Mucosa of descending colon (tissue), 3 donors: ENCODE results near the gene OR52E8. TPM values are rescaled to one million over a fixed set of nuclear protein-coding genes. Genes with fewer than 3 reads are reported as not detected.

Experiments
- ATAC-seq: fragments of 200-7000 bp; cut with Tn5 transposase; one replicate; pipeline ENCODE4 v1.9.1; 2020; ENCODE audit warnings: mild to moderate bottlenecking, moderate library complexity
- DNase-seq, 3 donors: peaks; one replicate each; pipeline ENCODE4 v3.0.0-alpha.2; 2020
- H3K36me3 ChIP-seq: fragments of 200-600 bp; one replicate; pipeline ENCODE4 v1.8.0; 2021; ENCODE audit warnings: low read depth, mild to moderate bottlenecking
- H3K4me1 ChIP-seq: fragments of 200-600 bp; one replicate; pipeline ENCODE4 v1.8.0; 2021; ENCODE audit warnings: low read depth, mild to moderate bottlenecking
- H3K4me3 ChIP-seq: fragments of 200-600 bp; one replicate; pipeline ENCODE4 v1.8.0; 2021; ENCODE audit warnings: mild to moderate bottlenecking
- H3K9me3 ChIP-seq: fragments of 200-600 bp; one replicate; pipeline ENCODE4 v1.8.0; 2021; ENCODE audit warnings: mild to moderate bottlenecking
- intact Hi-C, 2 donors: fragments of 100-400 bp; cut with DNase I in 1 of 2; cut with micrococcal nuclease in 1 of 2; formaldehyde crosslinking; loops; one replicate each; pipeline versions ENCODE4 v1.11.0 to v1.11.1; 2022; cut with DNase I, micrococcal nuclease
- total RNA-seq, 3 donors: library from RNA; stranded (reverse); fragmentation: NEBNext Ultra II Directional in 2 of 3; extraction: Animal tissue kit (Norgen Biotek cat#: 25700) in 2 of 3; gene quantifications; one replicate each; pipeline versions ENCODE4 v1.2.1 to v1.2.4, GENCODE V29; 2021 to 2023
- TF ChIP-seq, protein P1 (sequence below): fragments of 200-600 bp; IDR thresholded peaks from one replicate; pipeline ENCODE4 v1.8.0; 2022; ENCODE audit warnings: antibody characterized with exemption, mild to moderate bottlenecking
- donor health status: DM: no; HTN: no; CAD: no; lungs with moderate emphysema.
- donor health status: DM: no; HTN: no; CAD: no.
- donor health status: DM: no; HTN: yes; CAD: no.

OR52E8 gene
- total RNA-seq, 3 donors from 2014 or later: not detected

DNA sequence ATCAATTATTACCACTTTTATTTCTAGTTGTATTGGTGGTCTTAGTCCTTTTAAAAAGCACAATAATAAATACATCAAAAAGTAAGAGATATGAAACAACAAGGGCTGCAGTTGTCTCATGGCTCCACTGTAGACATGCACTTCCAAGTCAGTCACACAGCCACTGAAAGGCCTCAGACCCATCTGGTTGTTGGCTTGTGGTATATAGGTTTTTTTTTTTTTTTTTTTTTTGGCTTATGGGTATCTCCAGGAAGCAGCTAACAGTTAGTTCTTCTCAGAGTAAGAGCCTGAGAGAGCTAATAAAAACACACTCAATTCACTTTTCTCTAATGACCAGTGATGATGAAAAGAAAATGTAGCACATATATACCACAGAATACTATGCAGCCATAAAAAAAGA, 9.8 kb downstream of the OR52E8 start:
- intact Hi-C loops: no loop called here
- Histone ChIP-seq H3K4me1 (no peaks in the 10 kb centered on the region), H3K9me3 (no peaks in the 10 kb centered on the region), H3K36me3 (no peaks in the 10 kb centered on the region), H3K4me3 (no peak overlapping the region)
- ATAC-seq: no peak
- DNase-seq: no peak
- TF ChIP-seq, protein P1, sequence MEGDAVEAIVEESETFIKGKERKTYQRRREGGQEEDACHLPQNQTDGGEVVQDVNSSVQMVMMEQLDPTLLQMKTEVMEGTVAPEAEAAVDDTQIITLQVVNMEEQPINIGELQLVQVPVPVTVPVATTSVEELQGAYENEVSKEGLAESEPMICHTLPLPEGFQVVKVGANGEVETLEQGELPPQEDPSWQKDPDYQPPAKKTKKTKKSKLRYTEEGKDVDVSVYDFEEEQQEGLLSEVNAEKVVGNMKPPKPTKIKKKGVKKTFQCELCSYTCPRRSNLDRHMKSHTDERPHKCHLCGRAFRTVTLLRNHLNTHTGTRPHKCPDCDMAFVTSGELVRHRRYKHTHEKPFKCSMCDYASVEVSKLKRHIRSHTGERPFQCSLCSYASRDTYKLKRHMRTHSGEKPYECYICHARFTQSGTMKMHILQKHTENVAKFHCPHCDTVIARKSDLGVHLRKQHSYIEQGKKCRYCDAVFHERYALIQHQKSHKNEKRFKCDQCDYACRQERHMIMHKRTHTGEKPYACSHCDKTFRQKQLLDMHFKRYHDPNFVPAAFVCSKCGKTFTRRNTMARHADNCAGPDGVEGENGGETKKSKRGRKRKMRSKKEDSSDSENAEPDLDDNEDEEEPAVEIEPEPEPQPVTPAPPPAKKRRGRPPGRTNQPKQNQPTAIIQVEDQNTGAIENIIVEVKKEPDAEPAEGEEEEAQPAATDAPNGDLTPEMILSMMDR: no peak

DNA sequence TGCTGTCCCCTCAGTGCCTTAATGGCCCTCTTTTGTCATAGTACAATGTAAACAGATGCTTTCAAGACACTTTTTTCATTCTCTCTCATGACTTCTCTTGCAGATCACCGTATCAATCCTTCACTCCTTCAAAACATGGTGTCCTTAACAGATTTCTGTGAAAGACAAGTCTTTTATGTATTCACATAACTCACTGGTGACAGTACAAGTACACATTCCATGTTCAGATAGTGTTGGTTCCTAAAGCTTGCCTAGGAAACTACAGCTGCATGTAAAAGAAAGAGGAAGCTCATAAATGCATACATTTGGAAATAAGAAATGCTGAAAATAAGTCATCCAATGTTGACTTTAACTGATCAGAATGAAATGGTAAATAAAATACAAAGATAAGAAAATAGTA, 10.8 kb downstream of the OR52E8 start:
- no peaks in the 10 kb centered on the region for H3K9me3 ChIP-seq
- DNase-seq: no peak
- TF ChIP-seq, protein P1: no peak
- H3K4me3 ChIP-seq: no peak overlapping the region
- intact Hi-C loops: no loop called here
- H3K4me1 ChIP-seq: no peaks in the 10 kb centered on the region
- no peaks in the 10 kb centered on the region for H3K36me3 ChIP-seq
- no peak for ATAC-seq

DNA sequence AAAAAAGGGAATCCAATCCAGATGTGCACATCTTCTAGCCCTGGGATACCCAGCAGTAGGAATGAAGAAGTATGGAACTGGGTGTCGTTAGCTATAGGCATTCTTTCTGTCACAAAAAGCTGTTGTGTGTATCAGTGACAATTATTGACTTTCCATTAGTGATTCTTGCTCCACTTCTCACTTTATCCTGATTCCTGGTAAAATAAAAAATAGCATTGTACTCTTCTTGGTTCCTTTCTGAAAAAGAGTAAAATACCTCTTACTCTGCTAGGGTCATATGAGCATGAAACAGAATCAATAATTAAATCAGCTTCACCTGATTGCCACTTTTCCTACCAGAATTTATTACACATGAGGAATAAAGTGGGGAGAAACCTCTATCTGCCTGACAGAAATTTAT, 15.7 kb downstream of the OR52E8 start, which contains the start of gene OR52E6:
TSS of gene OR52E6 (minus strand) at position 101 of the 400 bp plus-strand sequence. CDS start at position 101, 0 bp downstream.
- TF ChIP-seq, protein P1: no peak
- ATAC-seq: no peak
- no peaks in the 10 kb centered on the region for H3K9me3 ChIP-seq
- no peak within 1 kb of the TSS for H3K4me3 ChIP-seq
- no peak for DNase-seq
- H3K36me3 ChIP-seq: no peaks in the 10 kb centered on the region
- intact Hi-C loops: no loop called here
- H3K4me1 ChIP-seq: no peaks in the 10 kb centered on the region

DNA sequence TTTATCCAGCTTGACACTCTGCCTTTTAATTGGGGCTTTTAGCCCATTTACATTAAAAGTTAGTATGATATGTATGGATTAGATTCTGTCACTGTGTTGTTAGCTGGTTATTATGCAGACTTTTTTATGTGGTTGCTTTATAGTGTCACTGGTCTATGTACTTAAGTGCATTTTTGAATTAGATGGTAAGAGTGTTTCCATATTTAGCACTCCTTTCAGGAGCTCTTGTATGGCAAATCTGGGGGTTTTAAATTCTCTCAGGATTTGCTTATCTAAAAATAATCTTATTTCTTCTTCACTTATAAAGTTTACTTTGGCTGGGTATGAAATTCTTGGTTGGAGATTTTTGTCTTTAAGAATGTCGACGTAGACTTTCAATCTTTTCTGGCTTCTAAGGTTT, 19.8 kb downstream of the OR52E8 start:
- no peaks in the 10 kb centered on the region for H3K36me3 ChIP-seq
- ATAC-seq (no peak), DNase-seq (no peak)
- no peaks in the 10 kb centered on the region for H3K4me1 ChIP-seq
- no peak overlapping the region for H3K4me3 ChIP-seq
- H3K9me3 ChIP-seq: no peaks in the 10 kb centered on the region
- intact Hi-C loops: no loop called here
- TF ChIP-seq, protein P1: no peak

DNA sequence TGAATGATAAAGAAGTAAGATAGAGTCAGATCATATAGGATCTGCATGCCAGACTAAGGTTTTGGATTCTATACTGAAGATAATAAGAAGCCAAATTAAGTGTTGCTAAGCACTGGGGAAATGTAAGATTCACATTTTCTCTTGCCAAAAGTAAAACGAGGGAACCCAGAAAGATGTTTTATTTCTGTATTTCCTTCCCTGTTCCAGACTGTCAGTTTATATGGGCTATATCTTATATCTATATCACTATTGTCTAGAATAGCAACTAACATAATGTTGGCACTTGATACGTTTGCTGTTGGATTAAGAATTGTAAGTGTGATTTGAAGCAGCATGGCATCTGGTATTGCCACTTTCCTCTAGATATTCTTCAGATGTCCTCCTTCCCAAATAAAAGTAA, 24.0 kb downstream of the OR52E8 start:
- TF ChIP-seq, protein P1: no peak
- ATAC-seq (no peak), DNase-seq (no peak)
- Histone ChIP-seq H3K4me1 (no peaks in the 10 kb centered on the region), H3K4me3 (no peak overlapping the region), H3K36me3 (no peaks in the 10 kb centered on the region), H3K9me3 (no peaks in the 10 kb centered on the region)
- intact Hi-C loops: no loop called here

DNA sequence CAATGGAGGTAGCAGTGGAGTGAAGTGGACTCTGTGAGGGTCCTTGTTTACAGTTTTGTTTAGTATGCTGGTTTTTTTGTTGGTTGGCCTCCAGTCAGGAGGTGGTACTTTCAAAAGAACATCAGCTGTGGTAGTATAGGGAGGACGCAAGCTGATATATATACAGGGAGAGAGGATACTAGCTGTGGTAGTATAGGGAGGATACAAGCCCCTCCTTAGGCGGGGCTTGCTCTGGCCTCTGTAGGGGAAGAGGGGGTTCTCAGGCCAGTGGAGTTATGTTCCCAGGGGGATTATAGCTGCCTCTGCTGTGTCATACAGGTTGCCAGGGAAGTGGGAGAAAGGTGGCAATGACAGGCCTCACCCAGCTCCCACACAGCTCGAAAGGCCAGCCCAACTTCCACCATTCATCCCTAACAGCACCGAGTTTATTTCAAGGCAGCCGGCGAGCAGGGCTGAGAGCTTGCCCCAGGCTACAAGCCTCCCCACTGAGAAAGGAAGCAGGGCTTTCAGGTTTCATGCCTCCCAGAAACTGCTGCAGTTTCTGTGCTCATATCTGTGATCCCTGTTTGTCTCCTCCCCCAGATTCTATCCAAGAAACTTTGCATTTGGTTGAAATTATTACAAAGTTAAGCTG, 26.2 kb downstream of the OR52E8 start:
- no peaks in the 10 kb centered on the region for H3K4me1 ChIP-seq
- H3K36me3 ChIP-seq: no peaks in the 10 kb centered on the region
- TF ChIP-seq, protein P1: no peak
- intact Hi-C loops: no loop called here
- no peak overlapping the region for H3K4me3 ChIP-seq
- ATAC-seq: no peak
- no peak for DNase-seq
- H3K9me3 ChIP-seq: no peaks in the 10 kb centered on the region
